ENCODE measurements around the gene FAM240B. TPM values are rescaled to one million over a fixed set of nuclear protein-coding genes. Genes with fewer than 3 reads are reported as not detected.

The FAM240B gene
- total and polyA plus RNA-seq, 4 donors, result not detected

DNA sequence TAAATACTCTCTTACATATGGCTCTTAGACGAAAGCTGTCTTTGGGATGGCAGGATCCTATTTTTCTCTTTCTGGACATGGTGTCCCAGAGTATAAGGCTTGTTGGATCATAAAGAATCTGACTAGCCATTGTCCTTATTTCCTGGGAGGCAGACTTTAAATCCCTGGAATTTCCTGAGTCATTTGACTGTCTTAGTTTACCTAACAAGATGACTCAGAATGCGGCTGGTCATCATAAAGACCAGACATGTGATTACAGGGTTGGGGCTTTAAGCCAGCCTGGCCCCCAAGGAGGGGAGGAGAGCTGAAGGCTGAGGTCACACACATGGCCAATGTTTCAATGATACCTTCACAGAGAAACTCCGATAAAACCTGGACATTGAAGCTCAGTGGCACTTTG is 37.2 kb downstream of the FAM240B start:
- Histone ChIP-seq H3K4me3 (ENCODE audit: low read depth in 1 of 3, low read length in 3 of 3) (no peak overlapping the region), H3K9me3 (ENCODE audit: control insufficient read depth in 4 of 4, low read length in 3 of 4) (no peaks in the 10 kb centered on the region), H3K27ac (ENCODE audit: low read depth in 1 of 2, low read length in 2 of 2) (no peak overlapping the region), H3K36me3 (ENCODE audit: control insufficient read depth in 4 of 4, insufficient read depth in 3 of 4, low read depth in 1 of 4, low read length in 3 of 4) (no peaks in the 10 kb centered on the region), H3K4me1 (ENCODE audit: control insufficient read depth in 4 of 4, insufficient read depth in 4 of 4, low read length in 3 of 4) (peaks cover 0 to 3% (median 0%) of the 10 kb centered on the region in 4 donors), H3K9ac (ENCODE audit: low read depth in 1 of 2, low read length in 2 of 2) (no peak overlapping the region), H3K27me3 (ENCODE audit: control insufficient read depth in 4 of 4, insufficient read depth in 4 of 4, low read length in 3 of 4) (no peaks in the 10 kb centered on the region)
- WGBS, result 66% methylated on average over 3 of the region's 3 CpGs
- TF ChIP-seq YY1 (IDR thresholded peaks at IDR 0.05) (no peak), JUND (IDR thresholded peaks at IDR 0.05) (no peak), RAD21 (IDR thresholded peaks at IDR 0.05) (no peak), GABPA (IDR thresholded peaks at IDR 0.05 in 1 of 2, conservative IDR thresholded peaks at IDR 0.05 in 1 of 2) (no peak), FOXA2 (IDR thresholded peaks at IDR 0.05) (no peak), HNF4G (IDR thresholded peaks at IDR 0.05) (no peak), TAF1 (conservative IDR thresholded peaks at IDR 0.05) (no peak), SP1 (IDR thresholded peaks at IDR 0.05) (no peak), NR2F2 (IDR thresholded peaks at IDR 0.05) (no peak), RXRA (IDR thresholded peaks at IDR 0.05) (no peak), FOXA1 (IDR thresholded peaks at IDR 0.05) (no peak), EGR1 (IDR thresholded peaks at IDR 0.05; ENCODE audit: low read depth in 2 of 2) (no peak), HNF4A (conservative IDR thresholded peaks at IDR 0.05) (no peak)
- TF ChIP-seq, protein P1, sequence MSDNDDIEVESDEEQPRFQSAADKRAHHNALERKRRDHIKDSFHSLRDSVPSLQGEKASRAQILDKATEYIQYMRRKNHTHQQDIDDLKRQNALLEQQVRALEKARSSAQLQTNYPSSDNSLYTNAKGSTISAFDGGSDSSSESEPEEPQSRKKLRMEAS (IDR thresholded peaks at IDR 0.05), result no peak
- TF ChIP-seq, protein P2, sequence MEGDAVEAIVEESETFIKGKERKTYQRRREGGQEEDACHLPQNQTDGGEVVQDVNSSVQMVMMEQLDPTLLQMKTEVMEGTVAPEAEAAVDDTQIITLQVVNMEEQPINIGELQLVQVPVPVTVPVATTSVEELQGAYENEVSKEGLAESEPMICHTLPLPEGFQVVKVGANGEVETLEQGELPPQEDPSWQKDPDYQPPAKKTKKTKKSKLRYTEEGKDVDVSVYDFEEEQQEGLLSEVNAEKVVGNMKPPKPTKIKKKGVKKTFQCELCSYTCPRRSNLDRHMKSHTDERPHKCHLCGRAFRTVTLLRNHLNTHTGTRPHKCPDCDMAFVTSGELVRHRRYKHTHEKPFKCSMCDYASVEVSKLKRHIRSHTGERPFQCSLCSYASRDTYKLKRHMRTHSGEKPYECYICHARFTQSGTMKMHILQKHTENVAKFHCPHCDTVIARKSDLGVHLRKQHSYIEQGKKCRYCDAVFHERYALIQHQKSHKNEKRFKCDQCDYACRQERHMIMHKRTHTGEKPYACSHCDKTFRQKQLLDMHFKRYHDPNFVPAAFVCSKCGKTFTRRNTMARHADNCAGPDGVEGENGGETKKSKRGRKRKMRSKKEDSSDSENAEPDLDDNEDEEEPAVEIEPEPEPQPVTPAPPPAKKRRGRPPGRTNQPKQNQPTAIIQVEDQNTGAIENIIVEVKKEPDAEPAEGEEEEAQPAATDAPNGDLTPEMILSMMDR (IDR thresholded peaks at IDR 0.05; ENCODE audit: low read depth, low read length, missing input control), result no peak
- TF ChIP-seq, protein P3, sequence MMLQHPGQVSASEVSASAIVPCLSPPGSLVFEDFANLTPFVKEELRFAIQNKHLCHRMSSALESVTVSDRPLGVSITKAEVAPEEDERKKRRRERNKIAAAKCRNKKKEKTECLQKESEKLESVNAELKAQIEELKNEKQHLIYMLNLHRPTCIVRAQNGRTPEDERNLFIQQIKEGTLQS (IDR thresholded peaks at IDR 0.05), result no peak
- TF ChIP-seq, protein P4, sequence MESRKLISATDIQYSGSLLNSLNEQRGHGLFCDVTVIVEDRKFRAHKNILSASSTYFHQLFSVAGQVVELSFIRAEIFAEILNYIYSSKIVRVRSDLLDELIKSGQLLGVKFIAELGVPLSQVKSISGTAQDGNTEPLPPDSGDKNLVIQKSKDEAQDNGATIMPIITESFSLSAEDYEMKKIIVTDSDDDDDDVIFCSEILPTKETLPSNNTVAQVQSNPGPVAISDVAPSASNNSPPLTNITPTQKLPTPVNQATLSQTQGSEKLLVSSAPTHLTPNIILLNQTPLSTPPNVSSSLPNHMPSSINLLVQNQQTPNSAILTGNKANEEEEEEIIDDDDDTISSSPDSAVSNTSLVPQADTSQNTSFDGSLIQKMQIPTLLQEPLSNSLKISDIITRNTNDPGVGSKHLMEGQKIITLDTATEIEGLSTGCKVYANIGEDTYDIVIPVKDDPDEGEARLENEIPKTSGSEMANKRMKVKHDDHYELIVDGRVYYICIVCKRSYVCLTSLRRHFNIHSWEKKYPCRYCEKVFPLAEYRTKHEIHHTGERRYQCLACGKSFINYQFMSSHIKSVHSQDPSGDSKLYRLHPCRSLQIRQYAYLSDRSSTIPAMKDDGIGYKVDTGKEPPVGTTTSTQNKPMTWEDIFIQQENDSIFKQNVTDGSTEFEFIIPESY (IDR thresholded peaks at IDR 0.05), result no peak
- no peak for DNase-seq (ENCODE audit: low spot score)

DNA sequence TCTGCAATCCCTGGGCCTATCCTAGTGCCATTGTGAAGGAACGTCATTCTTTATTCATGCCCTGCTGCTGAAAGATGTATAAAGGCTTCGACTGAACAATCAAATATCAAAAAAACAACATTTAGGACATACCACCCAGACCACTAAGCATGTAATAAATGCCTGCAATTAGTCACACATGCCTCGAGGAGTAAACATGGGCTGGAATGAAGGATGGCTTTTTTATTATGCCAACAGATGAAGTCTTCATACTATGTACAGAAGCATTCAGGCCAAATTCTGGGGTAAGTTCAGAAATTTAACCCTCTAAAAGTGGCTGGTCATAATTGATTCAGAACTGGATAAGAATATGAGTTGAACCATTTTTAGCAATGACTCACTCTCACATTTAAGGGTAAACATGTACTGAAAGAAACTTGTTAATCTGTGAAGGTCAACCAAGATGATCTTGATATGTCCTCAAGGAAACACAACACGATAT is 38.1 kb downstream of the FAM240B start:
- Histone ChIP-seq H3K27ac (ENCODE audit: low read depth in 1 of 2, low read length in 2 of 2) (no peak overlapping the region), H3K36me3 (ENCODE audit: control insufficient read depth in 4 of 4, insufficient read depth in 3 of 4, low read depth in 1 of 4, low read length in 3 of 4) (no peaks in the 10 kb centered on the region), H3K9ac (ENCODE audit: low read depth in 1 of 2, low read length in 2 of 2) (no peak overlapping the region), H3K9me3 (ENCODE audit: control insufficient read depth in 4 of 4, low read length in 3 of 4) (no peaks in the 10 kb centered on the region), H3K27me3 (ENCODE audit: control insufficient read depth in 4 of 4, insufficient read depth in 4 of 4, low read length in 3 of 4) (no peaks in the 10 kb centered on the region), H3K4me1 (ENCODE audit: control insufficient read depth in 4 of 4, insufficient read depth in 4 of 4, low read length in 3 of 4) (no peaks in the 10 kb centered on the region), H3K4me3 (ENCODE audit: low read depth in 1 of 3, low read length in 3 of 3) (no peak overlapping the region)
- 75% methylated on average over 4 of the region's 4 CpGs for WGBS
- no peak for DNase-seq (ENCODE audit: low spot score)
- TF ChIP-seq JUND (IDR thresholded peaks at IDR 0.05) (no peak), GABPA (IDR thresholded peaks at IDR 0.05 in 1 of 2, conservative IDR thresholded peaks at IDR 0.05 in 1 of 2) (no peak), RXRA (IDR thresholded peaks at IDR 0.05) (no peak), YY1 (IDR thresholded peaks at IDR 0.05) (no peak), SP1 (IDR thresholded peaks at IDR 0.05) (no peak), TAF1 (conservative IDR thresholded peaks at IDR 0.05) (no peak), HNF4A (conservative IDR thresholded peaks at IDR 0.05) (no peak), FOXA2 (IDR thresholded peaks at IDR 0.05) (no peak), HNF4G (IDR thresholded peaks at IDR 0.05) (no peak), NR2F2 (IDR thresholded peaks at IDR 0.05) (no peak), RAD21 (IDR thresholded peaks at IDR 0.05) (no peak), EGR1 (IDR thresholded peaks at IDR 0.05; ENCODE audit: low read depth in 2 of 2) (no peak)
- TF ChIP-seq, protein P3 (IDR thresholded peaks at IDR 0.05), result no peak
- TF ChIP-seq, protein P1 (IDR thresholded peaks at IDR 0.05), result no peak
- TF ChIP-seq, protein P2 (IDR thresholded peaks at IDR 0.05; ENCODE audit: low read depth, low read length, missing input control), result no peak
- TF ChIP-seq, protein P5, sequence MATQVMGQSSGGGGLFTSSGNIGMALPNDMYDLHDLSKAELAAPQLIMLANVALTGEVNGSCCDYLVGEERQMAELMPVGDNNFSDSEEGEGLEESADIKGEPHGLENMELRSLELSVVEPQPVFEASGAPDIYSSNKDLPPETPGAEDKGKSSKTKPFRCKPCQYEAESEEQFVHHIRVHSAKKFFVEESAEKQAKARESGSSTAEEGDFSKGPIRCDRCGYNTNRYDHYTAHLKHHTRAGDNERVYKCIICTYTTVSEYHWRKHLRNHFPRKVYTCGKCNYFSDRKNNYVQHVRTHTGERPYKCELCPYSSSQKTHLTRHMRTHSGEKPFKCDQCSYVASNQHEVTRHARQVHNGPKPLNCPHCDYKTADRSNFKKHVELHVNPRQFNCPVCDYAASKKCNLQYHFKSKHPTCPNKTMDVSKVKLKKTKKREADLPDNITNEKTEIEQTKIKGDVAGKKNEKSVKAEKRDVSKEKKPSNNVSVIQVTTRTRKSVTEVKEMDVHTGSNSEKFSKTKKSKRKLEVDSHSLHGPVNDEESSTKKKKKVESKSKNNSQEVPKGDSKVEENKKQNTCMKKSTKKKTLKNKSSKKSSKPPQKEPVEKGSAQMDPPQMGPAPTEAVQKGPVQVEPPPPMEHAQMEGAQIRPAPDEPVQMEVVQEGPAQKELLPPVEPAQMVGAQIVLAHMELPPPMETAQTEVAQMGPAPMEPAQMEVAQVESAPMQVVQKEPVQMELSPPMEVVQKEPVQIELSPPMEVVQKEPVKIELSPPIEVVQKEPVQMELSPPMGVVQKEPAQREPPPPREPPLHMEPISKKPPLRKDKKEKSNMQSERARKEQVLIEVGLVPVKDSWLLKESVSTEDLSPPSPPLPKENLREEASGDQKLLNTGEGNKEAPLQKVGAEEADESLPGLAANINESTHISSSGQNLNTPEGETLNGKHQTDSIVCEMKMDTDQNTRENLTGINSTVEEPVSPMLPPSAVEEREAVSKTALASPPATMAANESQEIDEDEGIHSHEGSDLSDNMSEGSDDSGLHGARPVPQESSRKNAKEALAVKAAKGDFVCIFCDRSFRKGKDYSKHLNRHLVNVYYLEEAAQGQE (IDR thresholded peaks at IDR 0.05), result no peak

Data from liver (tissue), 9 donors.